Measurements from ENCODE around the gene COL25A1. TPM values are rescaled to one million over a fixed set of nuclear protein-coding genes. Genes with fewer than 3 reads are reported as not detected.

Gene COL25A1
- total RNA-seq, 1 experiment from 2014 or later: 8.8 TPM

- TF ChIP-seq EZH2 (IDR thresholded peaks at IDR 0.05; ENCODE audit: borderline replicate concordance, low read depth, low read length, poor library complexity, severe bottlenecking) (no peak), CTCF (conservative IDR thresholded peaks at IDR 0.05; ENCODE audit: low read depth, low read length) (no peak)
- ChIA-PET POLR2A (ENCODE audit: low non-redundant PET) (no interaction called here), CTCF (no interaction called here)
- no peak for DNase-seq (ENCODE audit: low spot score)
- H3K36me3 ChIP-seq (ENCODE audit: insufficient read depth, low read length, poor library complexity, severe bottlenecking): no peaks in the 10 kb centered on the region
- intact Hi-C loops (cut with micrococcal nuclease; ENCODE audit: unreplicated experiment): no loop called here
- no peaks in the 10 kb centered on the region for H3K27me3 ChIP-seq (replicated peaks; ENCODE audit: insufficient read depth, low read depth, low read length, poor library complexity)
- no peaks in the 10 kb centered on the region for H3K9me3 ChIP-seq (ENCODE audit: low read depth, low read length, poor library complexity, severe bottlenecking)
- no TSS peak for BruUV-seq (replicated peaks)
- no peak overlapping the region for H3K4me3 ChIP-seq (ENCODE audit: low read depth, low read length, poor library complexity, severe bottlenecking)
- peaks cover 6% of the 10 kb centered on the region for H3K4me1 ChIP-seq (ENCODE audit: insufficient read depth, low read length, poor library complexity, severe bottlenecking)
- no peak overlapping the region for H3K27ac ChIP-seq (ENCODE audit: low read depth, low read length, poor library complexity, severe bottlenecking)
Measured at GRCh38 chr4:108794136-108794535, 508.3 kb downstream of the COL25A1 start.

GRCh38 chr4:108793415-108793814 lies 509.0 kb downstream of the COL25A1 start:
- H3K9me3 ChIP-seq (ENCODE audit: low read depth, low read length, poor library complexity, severe bottlenecking): no peaks in the 10 kb centered on the region
- H3K4me1 ChIP-seq (ENCODE audit: insufficient read depth, low read length, poor library complexity, severe bottlenecking): peaks cover 6% of the 10 kb centered on the region
- POLR2A ChIA-PET (ENCODE audit: low non-redundant PET): no interaction called here
- TF ChIP-seq CTCF (conservative IDR thresholded peaks at IDR 0.05; ENCODE audit: low read depth, low read length) (no peak), EZH2 (IDR thresholded peaks at IDR 0.05; ENCODE audit: borderline replicate concordance, low read depth, low read length, poor library complexity, severe bottlenecking) (no peak)
- no peaks in the 10 kb centered on the region for H3K36me3 ChIP-seq (ENCODE audit: insufficient read depth, low read length, poor library complexity, severe bottlenecking)
- H3K4me3 ChIP-seq (ENCODE audit: low read depth, low read length, poor library complexity, severe bottlenecking): no peak overlapping the region
- DNase-seq (ENCODE audit: low spot score): no peak
- BruUV-seq (replicated peaks): no TSS peak
- no peak overlapping the region for H3K27ac ChIP-seq (ENCODE audit: low read depth, low read length, poor library complexity, severe bottlenecking)
- CTCF ChIA-PET: no interaction called here
- intact Hi-C loops (cut with micrococcal nuclease; ENCODE audit: unreplicated experiment): no loop called here
- H3K27me3 ChIP-seq (replicated peaks; ENCODE audit: insufficient read depth, low read depth, low read length, poor library complexity): no peaks in the 10 kb centered on the region

- H3K27me3 ChIP-seq (replicated peaks; ENCODE audit: insufficient read depth, low read depth, low read length, poor library complexity): no peaks in the 10 kb centered on the region
- no peak for DNase-seq (ENCODE audit: low spot score)
- no peak overlapping the region for H3K4me3 ChIP-seq (ENCODE audit: low read depth, low read length, poor library complexity, severe bottlenecking)
- no TSS peak for BruUV-seq (replicated peaks)
- no peaks in the 10 kb centered on the region for H3K9me3 ChIP-seq (ENCODE audit: low read depth, low read length, poor library complexity, severe bottlenecking)
- intact Hi-C loops (cut with micrococcal nuclease; ENCODE audit: unreplicated experiment): no loop called here
- no peaks in the 10 kb centered on the region for H3K36me3 ChIP-seq (ENCODE audit: insufficient read depth, low read length, poor library complexity, severe bottlenecking)
- ChIA-PET CTCF (no interaction called here), POLR2A (ENCODE audit: low non-redundant PET) (no interaction called here)
- no peaks in the 10 kb centered on the region for H3K4me1 ChIP-seq (ENCODE audit: insufficient read depth, low read length, poor library complexity, severe bottlenecking)
- H3K27ac ChIP-seq (ENCODE audit: low read depth, low read length, poor library complexity, severe bottlenecking): no peak overlapping the region
- TF ChIP-seq EZH2 (IDR thresholded peaks at IDR 0.05; ENCODE audit: borderline replicate concordance, low read depth, low read length, poor library complexity, severe bottlenecking): no peak
- TF ChIP-seq CTCF (conservative IDR thresholded peaks at IDR 0.05; ENCODE audit: low read depth, low read length): no peak
Measured at GRCh38 chr4:108788731-108789130, 513.7 kb downstream of the COL25A1 start.
